ENCODE measurements around the gene SLX4IP.

DNA sequence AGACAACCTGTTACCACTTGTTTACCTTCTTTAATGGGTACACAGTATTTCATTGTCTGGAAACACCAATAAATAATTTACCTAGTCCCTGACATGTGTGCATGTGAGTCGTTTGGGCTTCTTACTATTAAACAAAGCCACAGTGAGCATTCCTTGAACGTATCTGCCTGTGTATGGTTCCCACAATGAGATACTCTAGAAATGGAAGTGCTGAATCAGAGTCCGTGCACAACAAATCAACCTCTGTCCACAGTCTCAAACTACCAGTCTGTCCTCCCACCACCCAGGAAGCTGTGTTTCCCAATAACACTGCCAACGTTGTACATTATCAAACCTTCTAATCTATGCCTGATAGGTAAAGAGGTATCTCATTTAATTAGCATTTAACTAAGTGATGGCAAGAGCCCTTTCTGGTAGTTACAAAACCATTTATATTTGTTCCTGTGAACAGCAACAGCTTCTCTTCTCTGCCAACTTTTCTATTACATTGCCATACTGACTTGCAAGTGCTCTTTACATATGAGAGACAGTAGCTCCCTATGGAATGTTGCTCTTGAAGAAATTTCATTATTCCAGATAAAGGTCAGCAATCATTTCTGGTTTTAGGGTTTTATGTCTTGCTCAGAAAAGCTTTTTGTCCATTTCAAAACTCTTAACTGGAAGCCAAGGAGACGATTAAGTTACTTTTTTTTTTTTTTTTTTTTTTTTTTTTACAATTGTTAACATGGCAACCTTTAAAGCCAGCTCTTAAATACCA is 223.9 kb downstream of the SLX4IP start:
- TF ChIP-seq ZNF496 (CRISPR knock-in tag; IDR thresholded peaks at IDR 0.05; ENCODE audit: insufficient replicate concordance) (no peak), MLLT10 (CRISPR knock-in tag; IDR thresholded peaks at IDR 0.05) (no peak), HCFC1 (IDR thresholded peaks at IDR 0.05; ENCODE audit: low read depth, low read length) (no peak), ZNF510 (CRISPR knock-in tag; IDR thresholded peaks at IDR 0.05; ENCODE audit: low read depth) (no peak), FOXJ3 (CRISPR knock-in tag; IDR thresholded peaks at IDR 0.05; ENCODE audit: borderline replicate concordance) (no peak), KDM5B (CRISPR knock-in tag; IDR thresholded peaks at IDR 0.05; ENCODE audit: borderline replicate concordance) (no peak), KDM1A (CRISPR knock-in tag; IDR thresholded peaks at IDR 0.05) (no peak), RAD21 (CRISPR knock-in tag; IDR thresholded peaks at IDR 0.05) (no peak), ZNF577 (CRISPR knock-in tag; IDR thresholded peaks at IDR 0.05; ENCODE audit: borderline replicate concordance, low read depth) (no peak), CREB1 (IDR thresholded peaks at IDR 0.05) (no peak), CREB1 (CRISPR knock-in tag; IDR thresholded peaks at IDR 0.05) (no peak), NR2C2 (CRISPR knock-in tag; IDR thresholded peaks at IDR 0.05; ENCODE audit: borderline replicate concordance) (no peak)
- TF ChIP-seq, protein P1, sequence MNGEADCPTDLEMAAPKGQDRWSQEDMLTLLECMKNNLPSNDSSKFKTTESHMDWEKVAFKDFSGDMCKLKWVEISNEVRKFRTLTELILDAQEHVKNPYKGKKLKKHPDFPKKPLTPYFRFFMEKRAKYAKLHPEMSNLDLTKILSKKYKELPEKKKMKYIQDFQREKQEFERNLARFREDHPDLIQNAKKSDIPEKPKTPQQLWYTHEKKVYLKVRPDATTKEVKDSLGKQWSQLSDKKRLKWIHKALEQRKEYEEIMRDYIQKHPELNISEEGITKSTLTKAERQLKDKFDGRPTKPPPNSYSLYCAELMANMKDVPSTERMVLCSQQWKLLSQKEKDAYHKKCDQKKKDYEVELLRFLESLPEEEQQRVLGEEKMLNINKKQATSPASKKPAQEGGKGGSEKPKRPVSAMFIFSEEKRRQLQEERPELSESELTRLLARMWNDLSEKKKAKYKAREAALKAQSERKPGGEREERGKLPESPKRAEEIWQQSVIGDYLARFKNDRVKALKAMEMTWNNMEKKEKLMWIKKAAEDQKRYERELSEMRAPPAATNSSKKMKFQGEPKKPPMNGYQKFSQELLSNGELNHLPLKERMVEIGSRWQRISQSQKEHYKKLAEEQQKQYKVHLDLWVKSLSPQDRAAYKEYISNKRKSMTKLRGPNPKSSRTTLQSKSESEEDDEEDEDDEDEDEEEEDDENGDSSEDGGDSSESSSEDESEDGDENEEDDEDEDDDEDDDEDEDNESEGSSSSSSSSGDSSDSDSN (CRISPR knock-in tag; IDR thresholded peaks at IDR 0.05), result no peak
- TF ChIP-seq, protein P2, sequence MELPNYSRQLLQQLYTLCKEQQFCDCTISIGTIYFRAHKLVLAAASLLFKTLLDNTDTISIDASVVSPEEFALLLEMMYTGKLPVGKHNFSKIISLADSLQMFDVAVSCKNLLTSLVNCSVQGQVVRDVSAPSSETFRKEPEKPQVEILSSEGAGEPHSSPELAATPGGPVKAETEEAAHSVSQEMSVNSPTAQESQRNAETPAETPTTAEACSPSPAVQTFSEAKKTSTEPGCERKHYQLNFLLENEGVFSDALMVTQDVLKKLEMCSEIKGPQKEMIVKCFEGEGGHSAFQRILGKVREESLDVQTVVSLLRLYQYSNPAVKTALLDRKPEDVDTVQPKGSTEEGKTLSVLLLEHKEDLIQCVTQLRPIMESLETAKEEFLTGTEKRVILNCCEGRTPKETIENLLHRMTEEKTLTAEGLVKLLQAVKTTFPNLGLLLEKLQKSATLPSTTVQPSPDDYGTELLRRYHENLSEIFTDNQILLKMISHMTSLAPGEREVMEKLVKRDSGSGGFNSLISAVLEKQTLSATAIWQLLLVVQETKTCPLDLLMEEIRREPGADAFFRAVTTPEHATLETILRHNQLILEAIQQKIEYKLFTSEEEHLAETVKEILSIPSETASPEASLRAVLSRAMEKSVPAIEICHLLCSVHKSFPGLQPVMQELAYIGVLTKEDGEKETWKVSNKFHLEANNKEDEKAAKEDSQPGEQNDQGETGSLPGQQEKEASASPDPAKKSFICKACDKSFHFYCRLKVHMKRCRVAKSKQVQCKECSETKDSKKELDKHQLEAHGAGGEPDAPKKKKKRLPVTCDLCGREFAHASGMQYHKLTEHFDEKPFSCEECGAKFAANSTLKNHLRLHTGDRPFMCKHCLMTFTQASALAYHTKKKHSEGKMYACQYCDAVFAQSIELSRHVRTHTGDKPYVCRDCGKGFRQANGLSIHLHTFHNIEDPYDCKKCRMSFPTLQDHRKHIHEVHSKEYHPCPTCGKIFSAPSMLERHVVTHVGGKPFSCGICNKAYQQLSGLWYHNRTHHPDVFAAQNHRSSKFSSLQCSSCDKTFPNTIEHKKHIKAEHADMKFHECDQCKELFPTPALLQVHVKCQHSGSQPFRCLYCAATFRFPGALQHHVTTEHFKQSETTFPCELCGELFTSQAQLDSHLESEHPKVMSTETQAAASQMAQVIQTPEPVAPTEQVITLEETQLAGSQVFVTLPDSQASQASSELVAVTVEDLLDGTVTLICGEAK (IDR thresholded peaks at IDR 0.05), result no peak
- TF ChIP-seq, protein P2 (CRISPR knock-in tag; IDR thresholded peaks at IDR 0.05), result no peak
- TF ChIP-seq, protein P3, sequence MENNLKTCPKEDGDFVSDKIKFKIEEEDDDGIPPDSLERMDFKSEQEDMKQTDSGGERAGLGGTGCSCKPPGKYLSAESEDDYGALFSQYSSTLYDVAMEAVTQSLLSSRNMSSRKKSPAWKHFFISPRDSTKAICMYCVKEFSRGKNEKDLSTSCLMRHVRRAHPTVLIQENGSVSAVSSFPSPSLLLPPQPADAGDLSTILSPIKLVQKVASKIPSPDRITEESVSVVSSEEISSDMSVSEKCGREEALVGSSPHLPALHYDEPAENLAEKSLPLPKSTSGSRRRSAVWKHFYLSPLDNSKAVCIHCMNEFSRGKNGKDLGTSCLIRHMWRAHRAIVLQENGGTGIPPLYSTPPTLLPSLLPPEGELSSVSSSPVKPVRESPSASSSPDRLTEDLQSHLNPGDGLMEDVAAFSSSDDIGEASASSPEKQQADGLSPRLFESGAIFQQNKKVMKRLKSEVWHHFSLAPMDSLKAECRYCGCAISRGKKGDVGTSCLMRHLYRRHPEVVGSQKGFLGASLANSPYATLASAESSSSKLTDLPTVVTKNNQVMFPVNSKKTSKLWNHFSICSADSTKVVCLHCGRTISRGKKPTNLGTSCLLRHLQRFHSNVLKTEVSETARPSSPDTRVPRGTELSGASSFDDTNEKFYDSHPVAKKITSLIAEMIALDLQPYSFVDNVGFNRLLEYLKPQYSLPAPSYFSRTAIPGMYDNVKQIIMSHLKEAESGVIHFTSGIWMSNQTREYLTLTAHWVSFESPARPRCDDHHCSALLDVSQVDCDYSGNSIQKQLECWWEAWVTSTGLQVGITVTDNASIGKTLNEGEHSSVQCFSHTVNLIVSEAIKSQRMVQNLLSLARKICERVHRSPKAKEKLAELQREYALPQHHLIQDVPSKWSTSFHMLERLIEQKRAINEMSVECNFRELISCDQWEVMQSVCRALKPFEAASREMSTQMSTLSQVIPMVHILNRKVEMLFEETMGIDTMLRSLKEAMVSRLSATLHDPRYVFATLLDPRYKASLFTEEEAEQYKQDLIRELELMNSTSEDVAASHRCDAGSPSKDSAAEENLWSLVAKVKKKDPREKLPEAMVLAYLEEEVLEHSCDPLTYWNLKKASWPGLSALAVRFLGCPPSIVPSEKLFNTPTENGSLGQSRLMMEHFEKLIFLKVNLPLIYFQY (CRISPR knock-in tag; IDR thresholded peaks at IDR 0.05; ENCODE audit: borderline replicate concordance), result no peak
